IPS-18c (cell line): ENCODE measurements around the gene GARNL3.

Experiments
- H3K4me3 ChIP-seq: 2 replicates; pipeline ENCODE4 v1.7.0; 2013; ENCODE audit warnings: low read depth, mild to moderate bottlenecking, low read length, moderate library complexity; ENCODE audit not compliant: insufficient read depth
- H3K9me3 ChIP-seq: one replicate; pipeline ENCODE4 v1.6.1; 2013; ENCODE audit warnings: mild to moderate bottlenecking, low read length, moderate library complexity; ENCODE audit not compliant: control insufficient read depth, insufficient read depth

Gene GARNL3

GRCh38 chr9:127263237-127263636 lies 1.3 kb upstream of the GARNL3 start:
- Histone ChIP-seq H3K9me3 (no peaks in the 10 kb centered on the region), H3K4me3 (no peak overlapping the region)

- H3K9me3 ChIP-seq: no peaks in the 10 kb centered on the region
- H3K4me3 ChIP-seq: no peak overlapping the region
Measured at GRCh38 chr9:127263664-127264063, 910 bp upstream of the GARNL3 start.

DNA sequence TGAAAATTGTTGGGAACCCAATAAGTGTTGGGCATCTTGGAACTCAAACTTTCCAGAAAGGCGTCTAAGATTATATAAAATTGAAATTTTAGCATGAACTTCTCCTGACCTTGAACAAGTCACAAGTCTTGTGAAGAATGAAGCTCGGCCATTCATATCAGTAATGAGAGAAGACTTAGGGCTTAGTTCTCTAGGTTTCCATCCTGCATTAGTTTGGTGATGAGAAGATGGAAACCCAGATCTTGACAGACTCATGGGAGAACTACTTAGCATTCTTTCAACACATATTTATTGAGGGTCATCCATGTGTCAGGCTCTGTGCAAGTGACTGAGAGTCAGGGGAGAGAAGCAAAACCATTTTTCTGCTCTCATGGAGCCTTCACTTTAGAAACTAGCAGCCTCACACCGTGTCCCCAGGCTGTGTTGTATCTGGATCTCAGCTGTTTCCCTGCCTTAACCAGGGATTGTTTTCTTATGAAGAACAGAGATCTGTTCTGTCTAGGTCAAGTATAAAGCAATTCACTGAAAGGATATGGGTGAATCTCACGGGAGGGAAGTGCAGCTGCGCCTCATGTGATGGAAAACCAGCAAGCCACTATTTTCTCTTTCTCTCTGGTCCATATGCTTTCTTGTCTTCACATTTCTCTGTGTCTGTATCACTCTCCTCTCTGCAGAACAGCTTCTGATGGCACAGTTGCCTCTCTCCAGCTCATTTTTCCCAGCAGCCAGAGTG lies 3.4 kb downstream of the GARNL3 start:
- Histone ChIP-seq H3K9me3 (no peaks in the 10 kb centered on the region), H3K4me3 (no peak overlapping the region)

GRCh38 chr9:127269449-127269848 lies 4.9 kb downstream of the GARNL3 start:
- Histone ChIP-seq H3K9me3 (no peaks in the 10 kb centered on the region), H3K4me3 (no peak overlapping the region)

DNA sequence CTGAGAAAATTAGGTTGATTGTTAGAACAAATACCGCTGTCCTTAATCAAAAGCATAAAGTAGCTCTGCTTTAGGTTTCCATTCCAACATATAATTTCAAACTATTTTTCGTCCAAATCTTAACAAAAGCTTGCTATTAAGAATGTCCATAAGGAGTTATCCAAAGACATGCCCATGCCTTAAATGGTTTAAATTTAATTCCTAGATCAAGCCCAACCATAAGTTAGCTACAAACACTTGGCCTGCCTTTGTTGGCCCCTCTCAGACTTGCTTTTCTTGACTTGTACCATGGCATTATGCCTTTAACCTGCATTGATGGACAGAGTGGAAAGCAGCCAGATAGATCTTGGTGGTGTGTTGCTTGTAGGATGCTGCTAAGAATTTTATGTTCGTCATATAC lies 8.8 kb downstream of the GARNL3 start:
- no peak overlapping the region for H3K4me3 ChIP-seq
- H3K9me3 ChIP-seq: no peaks in the 10 kb centered on the region

- H3K9me3 ChIP-seq: no peaks in the 10 kb centered on the region
Measured at GRCh38 chr9:127277099-127277498, 12.5 kb downstream of the GARNL3 start.

DNA sequence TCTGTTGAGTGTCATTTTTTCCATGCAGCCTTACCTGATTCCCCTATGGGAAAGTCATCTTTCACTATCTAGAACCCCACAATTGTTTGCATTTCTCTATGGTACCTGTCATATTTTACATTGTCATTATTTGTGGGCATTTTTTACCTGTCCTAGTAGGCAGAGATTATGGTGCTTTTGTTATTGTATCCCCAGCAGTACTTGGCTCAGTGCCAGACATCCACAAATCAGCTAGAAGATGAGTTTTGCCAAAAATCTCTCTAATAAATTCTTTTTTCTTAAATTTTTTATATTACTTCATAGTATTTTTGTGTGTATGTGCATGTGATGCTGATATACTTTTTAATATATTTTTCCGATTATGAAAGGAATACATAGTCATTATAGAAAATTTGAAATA lies 13.2 kb downstream of the GARNL3 start:
- no peaks in the 10 kb centered on the region for H3K9me3 ChIP-seq
- no peak overlapping the region for H3K4me3 ChIP-seq

More at GRCh38 chr9:127277099-127277498, 12.5 kb downstream of the GARNL3 start:
- H3K4me3 ChIP-seq: no peak overlapping the region

- Histone ChIP-seq H3K9me3 (no peaks in the 10 kb centered on the region), H3K4me3 (no peak overlapping the region)
Measured at GRCh38 chr9:127278372-127278771, 13.8 kb downstream of the GARNL3 start.

DNA sequence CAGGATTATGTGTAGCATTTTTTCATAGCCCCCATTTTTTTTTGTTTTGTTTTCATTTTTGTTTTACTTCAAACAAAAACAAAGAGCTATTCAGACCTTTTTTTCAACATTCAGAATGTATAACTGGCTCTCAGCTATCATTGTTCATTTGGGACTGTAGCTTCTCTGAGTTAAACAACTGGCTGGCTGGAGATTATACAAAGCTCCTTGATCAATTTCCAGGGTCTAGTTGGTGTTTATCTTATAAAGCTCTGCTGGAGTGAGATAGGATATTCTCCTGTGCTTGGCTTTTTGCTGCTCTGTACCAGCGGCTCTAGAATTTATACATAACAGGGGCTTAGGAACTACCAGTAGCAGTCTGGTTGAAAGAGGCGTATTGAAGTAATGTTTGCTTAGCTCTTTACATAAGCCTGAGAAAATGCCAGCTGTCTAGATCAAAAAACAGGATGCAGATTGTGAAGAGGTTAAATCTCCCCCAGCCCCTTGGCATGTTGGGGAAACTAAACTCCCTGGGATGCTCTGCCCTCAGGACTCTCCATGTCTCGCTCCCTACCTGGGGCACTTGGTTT lies 15.2 kb downstream of the GARNL3 start:
- H3K4me3 ChIP-seq: no peak overlapping the region
- H3K9me3 ChIP-seq: no peaks in the 10 kb centered on the region

DNA sequence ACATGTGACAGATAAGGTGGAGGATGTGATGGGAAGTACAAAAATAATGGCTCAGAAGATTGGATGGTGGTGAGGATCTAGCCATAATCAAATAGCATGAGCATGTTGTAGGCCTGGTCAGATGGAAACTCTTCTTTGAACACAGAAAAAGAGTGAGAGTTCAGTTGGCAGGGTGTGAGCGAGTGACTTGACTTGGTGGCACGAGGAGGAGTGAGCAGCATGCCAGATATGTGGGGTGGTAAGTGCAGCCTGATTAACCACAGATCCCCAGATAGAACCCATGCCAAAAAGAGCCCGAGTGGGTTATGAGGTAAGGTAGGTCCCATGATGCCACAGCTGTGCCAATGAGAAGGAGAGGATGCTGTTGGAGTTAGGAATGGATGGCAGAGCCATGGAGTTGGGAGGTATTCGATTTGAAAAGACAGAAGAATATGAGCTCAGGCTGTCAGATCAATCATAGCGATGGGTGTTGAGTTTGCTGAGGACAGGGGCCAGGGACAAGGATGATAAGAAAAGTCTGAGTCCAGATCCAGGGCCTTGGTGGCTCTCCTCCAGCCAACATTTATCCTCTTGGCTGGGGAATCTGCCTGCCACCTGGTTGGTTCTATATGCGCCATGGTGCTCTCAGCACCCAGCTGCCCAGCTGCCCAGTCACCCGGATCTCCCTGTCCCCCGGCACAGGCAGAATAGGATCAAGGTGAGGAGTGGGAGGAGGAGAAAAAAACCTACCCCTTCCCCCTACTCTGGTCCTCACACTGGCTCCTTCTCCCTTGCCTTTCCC lies 16.5 kb downstream of the GARNL3 start:
- H3K4me3 ChIP-seq: no peak overlapping the region
- H3K9me3 ChIP-seq: no peaks in the 10 kb centered on the region

DNA sequence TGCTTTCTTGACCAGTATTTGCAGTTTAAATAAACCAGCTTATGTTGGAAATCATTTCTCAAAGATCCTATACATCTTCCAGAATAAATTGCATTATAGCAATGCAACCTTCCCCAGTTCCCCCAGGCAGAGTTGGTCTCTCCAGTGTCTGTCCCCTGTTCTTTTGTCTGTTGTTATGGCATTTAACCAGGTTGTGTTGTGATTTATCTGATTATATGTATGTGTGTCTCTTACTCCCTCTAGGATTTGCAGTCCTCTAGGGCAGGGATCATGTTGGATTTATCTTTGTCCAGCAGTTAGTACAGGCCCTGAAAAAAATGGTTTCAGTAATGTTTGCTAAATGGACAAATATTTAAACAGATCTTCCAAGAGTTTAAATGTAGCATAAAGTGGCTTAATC lies 17.3 kb downstream of the GARNL3 start:
- no peaks in the 10 kb centered on the region for H3K9me3 ChIP-seq
- H3K4me3 ChIP-seq: no peak overlapping the region

DNA sequence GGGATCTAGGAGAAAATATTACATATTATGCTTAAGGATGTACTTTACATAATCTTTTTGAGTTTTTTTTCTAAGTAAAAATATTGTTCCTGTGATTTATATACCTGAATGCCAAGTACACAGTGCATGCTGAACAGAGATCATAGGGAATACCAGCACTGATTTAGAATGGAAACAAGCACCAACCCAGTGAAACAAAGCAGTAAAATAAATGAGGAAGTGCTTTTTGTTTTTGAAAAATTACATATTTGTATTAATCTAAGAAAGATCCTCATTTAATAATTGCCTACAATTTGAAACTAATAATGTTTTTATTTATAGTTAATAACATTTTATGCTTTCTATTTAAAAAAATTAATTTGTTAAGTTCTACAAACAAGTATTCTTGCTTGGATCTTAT lies 18.0 kb downstream of the GARNL3 start:
- no peaks in the 10 kb centered on the region for H3K9me3 ChIP-seq
- H3K4me3 ChIP-seq: no peak overlapping the region

GRCh38 chr9:127283135-127283534 lies 18.6 kb downstream of the GARNL3 start:
- H3K9me3 ChIP-seq: no peaks in the 10 kb centered on the region
- H3K4me3 ChIP-seq: no peak overlapping the region

GRCh38 chr9:127283917-127284497 lies 19.4 kb downstream of the GARNL3 start:
- no peak overlapping the region for H3K4me3 ChIP-seq
- no peaks in the 10 kb centered on the region for H3K9me3 ChIP-seq

GRCh38 chr9:127285965-127286364 lies 21.4 kb downstream of the GARNL3 start:
- Histone ChIP-seq H3K9me3 (no peaks in the 10 kb centered on the region), H3K4me3 (no peak overlapping the region)

- no peak overlapping the region for H3K4me3 ChIP-seq
Measured at GRCh38 chr9:127290561-127291065, 26.0 kb downstream of the GARNL3 start.

GRCh38 chr9:127291246-127291778 lies 26.7 kb downstream of the GARNL3 start:
- no peak overlapping the region for H3K4me3 ChIP-seq
- H3K9me3 ChIP-seq: no peaks in the 10 kb centered on the region

More at GRCh38 chr9:127290561-127291065, 26.0 kb downstream of the GARNL3 start:
- H3K9me3 ChIP-seq: no peaks in the 10 kb centered on the region
